Spleen (tissue), 7 donors: ENCODE data around the gene AMMECR1L.

Experiments used
- POLR2AphosphoS5 ChIP-seq, 3 donors: sonication (generic); formaldehyde crosslinking; IDR thresholded peaks; one replicate each; pipeline ENCODE4 v1.5.1; 2017; ENCODE audit warnings: antibody characterized with exemption in 3 of 3
- TF ChIP-seq, protein P1 (sequence below), 11 experiments: fragments of 200-600 bp in 7 of 11; fragments of 450-650 bp in 4 of 11; sonication (generic) in 4 of 11; IDR thresholded peaks in 8 of 11; conservative IDR thresholded peaks in 3 of 11; 1 replicate in 7 of 11; 2 replicates in 4 of 11; pipeline versions ENCODE4 v1.4.0 to v1.8.0; 2016 to 2021; ENCODE audit warnings: antibody characterized with exemption in 11 of 11, inconsistent platforms in 4 of 11, mild to moderate bottlenecking in 1 of 11
- donor health status: DM: no; HTN: no; CAD: no; lungs with moderate emphysema.
- donor health status: DM: no; HTN: no; CAD: no.
- donor health status: DM: no; HTN: no; CAD: no.

DNA sequence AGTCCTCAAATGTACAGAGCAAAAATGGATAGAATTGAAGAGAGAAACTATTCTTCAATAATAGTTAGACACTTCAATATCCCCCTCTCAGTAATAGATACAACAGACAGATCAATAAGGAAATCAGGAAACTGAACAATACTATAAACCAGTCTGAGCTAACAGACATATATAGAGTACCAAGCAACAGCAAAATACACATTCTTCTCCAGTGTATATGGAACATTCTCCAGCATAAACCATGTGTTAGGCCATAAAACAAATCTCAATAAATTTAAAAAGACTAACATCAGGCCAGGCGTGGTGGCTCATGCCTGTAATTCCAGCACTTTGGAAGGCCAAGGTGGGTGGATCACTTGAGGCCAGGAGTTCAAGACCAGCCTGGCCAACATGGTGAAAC is 43.7 kb upstream of the AMMECR1L start:
- TF ChIP-seq, protein P1, sequence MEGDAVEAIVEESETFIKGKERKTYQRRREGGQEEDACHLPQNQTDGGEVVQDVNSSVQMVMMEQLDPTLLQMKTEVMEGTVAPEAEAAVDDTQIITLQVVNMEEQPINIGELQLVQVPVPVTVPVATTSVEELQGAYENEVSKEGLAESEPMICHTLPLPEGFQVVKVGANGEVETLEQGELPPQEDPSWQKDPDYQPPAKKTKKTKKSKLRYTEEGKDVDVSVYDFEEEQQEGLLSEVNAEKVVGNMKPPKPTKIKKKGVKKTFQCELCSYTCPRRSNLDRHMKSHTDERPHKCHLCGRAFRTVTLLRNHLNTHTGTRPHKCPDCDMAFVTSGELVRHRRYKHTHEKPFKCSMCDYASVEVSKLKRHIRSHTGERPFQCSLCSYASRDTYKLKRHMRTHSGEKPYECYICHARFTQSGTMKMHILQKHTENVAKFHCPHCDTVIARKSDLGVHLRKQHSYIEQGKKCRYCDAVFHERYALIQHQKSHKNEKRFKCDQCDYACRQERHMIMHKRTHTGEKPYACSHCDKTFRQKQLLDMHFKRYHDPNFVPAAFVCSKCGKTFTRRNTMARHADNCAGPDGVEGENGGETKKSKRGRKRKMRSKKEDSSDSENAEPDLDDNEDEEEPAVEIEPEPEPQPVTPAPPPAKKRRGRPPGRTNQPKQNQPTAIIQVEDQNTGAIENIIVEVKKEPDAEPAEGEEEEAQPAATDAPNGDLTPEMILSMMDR (IDR thresholded peaks at IDR 0.05 in 8 of 11, conservative IDR thresholded peaks at IDR 0.05 in 3 of 11), result no peak
- TF ChIP-seq POLR2AphosphoS5 (IDR thresholded peaks at IDR 0.05), result no peak
